ENCODE data around the gene KRTAP24-1.
A peak's percentile ranks its signal among the peaks of the same experiment; 100 is the strongest.

KRTAP24-1 gene, protein sequence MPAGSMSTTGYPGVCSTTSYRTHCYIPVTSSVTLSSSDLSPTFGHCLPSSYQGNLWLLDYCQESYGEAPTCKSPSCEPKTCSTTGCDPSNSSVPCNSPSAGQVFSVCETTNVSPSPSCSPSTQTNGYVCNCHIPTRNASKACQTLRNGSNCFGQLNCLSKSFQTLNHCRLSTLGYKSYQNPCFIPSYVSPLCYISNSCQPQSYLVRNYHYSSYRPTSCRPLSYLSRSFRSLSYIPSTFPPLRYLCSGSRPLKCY

DNA sequence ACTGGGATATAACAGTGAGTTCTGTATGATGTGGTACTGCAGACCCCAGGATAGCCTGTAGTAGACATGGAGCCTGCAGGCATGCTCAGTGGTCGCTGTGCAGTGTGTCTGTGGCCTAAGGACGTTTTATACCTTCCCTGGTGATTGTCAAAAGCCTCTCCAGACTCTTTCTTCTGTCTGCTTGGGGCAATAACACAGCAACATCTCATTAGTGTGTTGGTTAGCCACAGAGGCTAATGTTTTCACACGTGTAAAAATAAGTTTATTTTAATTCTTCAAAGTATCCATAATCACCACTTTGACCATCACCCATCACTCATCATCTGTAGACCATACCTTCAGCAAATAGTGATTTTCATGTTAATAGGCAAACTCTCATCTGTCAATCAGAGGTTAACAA is at the start of gene KRTAP24-1:
Gene KRTAP24-1 (minus strand): TSS at position 101 of the 400 bp plus-strand sequence. CDS start 18 bp downstream, at position 83.
- H3K27me3 ChIP-seq (replicated peaks; ENCODE audit: control insufficient read depth, insufficient read depth, low read length) = no peaks in the 10 kb centered on the region
- DNase-seq (ENCODE audit: low read depth) = no peak
- H3K4me1 ChIP-seq (ENCODE audit: control insufficient read depth, insufficient read depth, low read length) = no peaks in the 10 kb centered on the region
- H3K9ac ChIP-seq (ENCODE audit: low read length) = no peak within 1 kb of the TSS
- no peaks in the 10 kb centered on the region for H3K9me3 ChIP-seq (ENCODE audit: control insufficient read depth, low read length)
- no peaks in the 10 kb centered on the region for H3K36me3 ChIP-seq (ENCODE audit: control insufficient read depth, insufficient read depth, low read length, severe bottlenecking)
- H3K4me3 ChIP-seq (ENCODE audit: low read length) = no peak within 1 kb of the TSS

DNA sequence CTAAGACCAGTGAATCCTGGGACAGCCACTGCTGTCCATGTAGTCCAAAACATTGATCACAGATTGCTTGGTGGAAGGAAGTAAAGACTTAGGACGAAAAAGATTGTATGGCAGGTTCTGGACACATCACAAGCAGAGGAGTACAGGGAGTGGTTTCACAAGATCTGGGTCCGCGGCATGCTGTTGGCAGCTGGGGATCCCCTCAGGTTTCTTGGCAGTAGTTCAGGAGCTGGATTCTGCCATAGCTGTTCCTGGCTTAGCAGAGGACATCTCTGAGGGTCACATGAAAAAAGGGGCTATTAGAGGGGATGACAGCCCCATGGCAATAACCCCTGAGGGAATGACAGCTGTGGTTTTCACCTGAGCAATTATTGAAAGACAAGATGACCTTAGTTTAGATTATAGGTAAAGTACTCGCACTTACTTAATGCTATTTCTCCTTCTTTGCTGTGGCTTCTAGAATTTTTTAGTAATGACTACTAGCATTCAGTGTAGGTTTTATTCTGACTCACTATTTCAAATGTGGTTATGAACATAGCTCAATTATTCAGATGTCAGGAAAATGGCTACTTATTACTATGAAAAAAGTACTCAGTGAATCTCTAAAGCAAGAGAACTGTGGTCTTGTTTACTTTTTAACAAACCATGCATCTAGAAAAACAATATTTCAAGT is 46.6 kb upstream of the KRTAP24-1 start:
- Histone ChIP-seq H3K9me3 (ENCODE audit: control insufficient read depth, low read length) (peaks cover 24% of the 10 kb centered on the region), H3K4me3 (ENCODE audit: low read length) (no peak overlapping the region), H3K36me3 (ENCODE audit: control insufficient read depth, insufficient read depth, low read length, severe bottlenecking) (no peaks in the 10 kb centered on the region), H3K9ac (ENCODE audit: low read length) (no peak overlapping the region), H3K27me3 (replicated peaks; ENCODE audit: control insufficient read depth, insufficient read depth, low read length) (no peaks in the 10 kb centered on the region), H3K4me1 (ENCODE audit: control insufficient read depth, insufficient read depth, low read length) (no peaks in the 10 kb centered on the region)
- no peak for DNase-seq (ENCODE audit: low read depth)

DNA sequence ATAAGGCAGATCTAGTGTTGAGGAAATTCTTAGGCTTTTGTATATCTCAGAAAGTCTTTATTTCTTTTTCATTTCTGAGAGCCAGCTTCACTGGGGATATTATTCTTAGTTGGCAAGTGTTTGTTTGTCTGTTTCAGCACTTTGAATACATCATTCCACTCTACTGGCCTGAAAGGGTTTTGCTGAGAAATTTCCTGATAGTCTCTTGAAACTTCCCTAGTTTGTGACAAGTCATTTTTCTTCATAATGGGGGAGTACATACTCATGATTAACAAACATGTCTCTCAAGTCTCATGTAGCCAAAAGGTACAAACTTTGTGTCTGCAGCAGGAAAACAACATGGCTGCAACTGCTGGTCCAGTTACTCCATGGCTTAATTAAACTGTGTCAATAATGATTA is 43.6 kb upstream of the KRTAP24-1 start:
- Histone ChIP-seq H3K4me1 (ENCODE audit: control insufficient read depth, insufficient read depth, low read length) (no peaks in the 10 kb centered on the region), H3K27me3 (replicated peaks; ENCODE audit: control insufficient read depth, insufficient read depth, low read length) (no peaks in the 10 kb centered on the region), H3K36me3 (ENCODE audit: control insufficient read depth, insufficient read depth, low read length, severe bottlenecking) (no peaks in the 10 kb centered on the region), H3K4me3 (ENCODE audit: low read length) (no peak overlapping the region), H3K9ac (ENCODE audit: low read length) (no peak overlapping the region), H3K9me3 (ENCODE audit: control insufficient read depth, low read length) (peaks cover 24% of the 10 kb centered on the region)
- DNase-seq (ENCODE audit: low read depth) = no peak

DNA sequence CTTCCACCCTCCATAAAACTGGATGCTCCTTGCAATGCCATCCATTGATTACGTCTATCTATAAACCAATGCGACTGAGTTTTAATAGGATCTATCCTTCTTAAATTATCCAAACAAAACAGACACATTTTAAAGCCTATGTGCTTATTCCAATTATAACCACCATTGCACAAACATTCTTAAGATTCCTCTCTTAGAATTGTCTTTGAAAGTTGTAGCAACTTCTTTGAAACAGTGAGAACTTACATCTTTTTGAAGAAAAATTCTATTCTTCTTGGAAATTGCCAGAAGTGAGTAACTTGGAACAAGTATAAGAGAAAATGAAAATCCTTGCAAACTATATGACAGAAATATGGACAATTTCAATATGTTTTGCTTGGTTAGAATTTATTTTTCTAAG is 37.5 kb upstream of the KRTAP24-1 start, which contains the start of gene KRTAP26-1:
Gene KRTAP26-1 (minus strand): TSS at position 101 of the 400 bp plus-strand sequence. CDS start 280 bp downstream, outside the sequence.
- no peak within 1 kb of the TSS for H3K9ac ChIP-seq (ENCODE audit: low read length)
- H3K27me3 ChIP-seq (replicated peaks; ENCODE audit: control insufficient read depth, insufficient read depth, low read length) = no peaks in the 10 kb centered on the region
- DNase-seq (ENCODE audit: low read depth) = no peak
- no peaks in the 10 kb centered on the region for H3K4me1 ChIP-seq (ENCODE audit: control insufficient read depth, insufficient read depth, low read length)
- H3K9me3 ChIP-seq (ENCODE audit: control insufficient read depth, low read length) = no peaks in the 10 kb centered on the region
- no peak within 1 kb of the TSS for H3K4me3 ChIP-seq (ENCODE audit: low read length)
- no peaks in the 10 kb centered on the region for H3K36me3 ChIP-seq (ENCODE audit: control insufficient read depth, insufficient read depth, low read length, severe bottlenecking)

DNA sequence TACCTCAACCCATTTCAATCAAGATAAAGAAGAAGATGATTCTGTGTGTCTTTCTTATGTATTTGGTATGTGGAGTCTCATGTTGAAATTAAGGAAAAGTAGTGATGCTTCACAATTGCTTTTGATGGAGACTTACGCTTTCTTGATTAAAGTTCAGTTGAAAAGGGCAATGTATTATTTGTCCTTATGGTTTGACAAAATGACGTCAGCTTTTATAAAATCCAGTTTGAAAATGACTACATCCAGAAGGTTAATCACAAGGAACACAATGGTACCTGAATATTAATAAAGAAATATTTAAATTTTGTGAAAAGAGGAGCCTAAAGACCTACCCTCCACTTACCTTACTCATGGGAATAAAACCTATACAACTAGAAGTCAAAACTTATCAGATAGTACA is 33.0 kb upstream of the KRTAP24-1 start:
- H3K36me3 ChIP-seq (ENCODE audit: control insufficient read depth, insufficient read depth, low read length, severe bottlenecking) = no peaks in the 10 kb centered on the region
- H3K27me3 ChIP-seq (replicated peaks; ENCODE audit: control insufficient read depth, insufficient read depth, low read length) = no peaks in the 10 kb centered on the region
- no peak for DNase-seq (ENCODE audit: low read depth)
- no peaks in the 10 kb centered on the region for H3K4me1 ChIP-seq (ENCODE audit: control insufficient read depth, insufficient read depth, low read length)
- no peaks in the 10 kb centered on the region for H3K9me3 ChIP-seq (ENCODE audit: control insufficient read depth, low read length)
- no peak overlapping the region for H3K4me3 ChIP-seq (ENCODE audit: low read length)
- no peak overlapping the region for H3K9ac ChIP-seq (ENCODE audit: low read length)

DNA sequence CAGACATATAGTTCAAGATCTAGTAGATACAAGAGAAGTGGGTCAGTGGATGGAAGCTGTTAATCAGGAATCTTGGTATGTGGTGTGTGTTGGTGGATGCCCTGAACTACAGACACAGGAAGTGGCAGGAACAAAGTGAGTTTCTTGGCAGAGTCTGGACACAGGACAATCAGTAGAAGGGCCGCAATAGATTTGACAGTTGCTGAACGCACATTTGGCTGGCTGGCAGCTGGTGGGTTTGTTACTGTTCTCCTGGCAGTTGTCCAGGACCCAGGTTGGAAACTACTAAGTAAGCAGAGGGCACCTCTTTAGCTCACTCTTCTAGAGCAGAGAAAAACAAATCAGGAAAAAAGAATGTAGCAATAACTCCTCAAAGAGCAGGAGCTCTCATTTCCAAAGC is 24.1 kb upstream of the KRTAP24-1 start:
- Histone ChIP-seq H3K4me1 (ENCODE audit: control insufficient read depth, insufficient read depth, low read length) (no peaks in the 10 kb centered on the region), H3K9ac (ENCODE audit: low read length) (no peak overlapping the region), H3K4me3 (ENCODE audit: low read length) (no peak overlapping the region), H3K27me3 (replicated peaks; ENCODE audit: control insufficient read depth, insufficient read depth, low read length) (no peaks in the 10 kb centered on the region), H3K36me3 (ENCODE audit: control insufficient read depth, insufficient read depth, low read length, severe bottlenecking) (no peaks in the 10 kb centered on the region), H3K9me3 (ENCODE audit: control insufficient read depth, low read length) (peaks cover 2% of the 10 kb centered on the region)
- DNase-seq (ENCODE audit: low read depth) = no peak

DNA sequence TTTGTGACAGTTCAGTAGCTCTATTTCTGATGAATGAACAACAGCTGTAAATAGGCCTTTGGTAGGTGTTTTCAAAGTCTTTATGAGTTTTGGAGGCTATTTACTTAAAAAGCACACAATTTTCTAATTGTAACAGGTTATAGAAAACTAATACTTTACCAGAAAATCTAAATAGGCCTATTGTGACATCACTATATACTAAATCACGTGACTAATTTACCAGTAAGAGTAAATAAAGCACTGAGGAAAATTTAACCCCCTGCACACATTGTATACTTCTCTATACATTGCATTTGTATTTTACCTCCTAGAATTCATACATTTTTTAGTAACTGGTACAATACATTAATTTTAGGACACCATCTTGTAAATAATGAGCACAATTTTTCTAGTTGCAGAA is 22.4 kb upstream of the KRTAP24-1 start:
- Histone ChIP-seq H3K4me3 (ENCODE audit: low read length) (no peak overlapping the region), H3K36me3 (ENCODE audit: control insufficient read depth, insufficient read depth, low read length, severe bottlenecking) (no peaks in the 10 kb centered on the region), H3K9me3 (ENCODE audit: control insufficient read depth, low read length) (peaks cover 6% of the 10 kb centered on the region), H3K9ac (ENCODE audit: low read length) (no peak overlapping the region), H3K4me1 (ENCODE audit: control insufficient read depth, insufficient read depth, low read length) (no peaks in the 10 kb centered on the region), H3K27me3 (replicated peaks; ENCODE audit: control insufficient read depth, insufficient read depth, low read length) (no peaks in the 10 kb centered on the region)
- DNase-seq (ENCODE audit: low read depth) = no peak

DNA sequence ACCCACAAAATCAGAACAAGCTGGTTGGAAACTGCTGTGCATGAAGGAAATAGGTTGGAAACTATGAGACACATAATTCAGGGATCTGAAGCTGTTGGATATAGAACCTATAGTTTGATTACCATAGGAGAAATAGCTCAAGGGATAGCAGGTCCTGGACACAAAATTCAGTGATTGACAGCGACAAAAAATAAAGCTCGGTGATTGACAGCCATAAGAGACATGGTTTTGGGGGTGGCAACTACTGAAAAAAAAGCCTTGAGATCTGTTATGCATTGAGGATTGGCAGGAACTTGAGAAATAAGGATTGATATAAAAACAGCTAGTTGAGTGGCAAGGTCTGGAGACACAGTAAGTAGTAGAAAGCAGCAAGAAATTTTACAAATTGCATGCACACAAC is 6.5 kb upstream of the KRTAP24-1 start, which contains the start of gene KRTAP25-1:
Gene KRTAP25-1 (minus strand): TSS at position 300 of the 400 bp plus-strand sequence. CDS start 24 bp downstream, at position 276.
- no peaks in the 10 kb centered on the region for H3K36me3 ChIP-seq (ENCODE audit: control insufficient read depth, insufficient read depth, low read length, severe bottlenecking)
- DNase-seq (ENCODE audit: low read depth) = no peak
- H3K4me3 ChIP-seq (ENCODE audit: low read length) = no peak within 1 kb of the TSS
- H3K4me1 ChIP-seq (ENCODE audit: control insufficient read depth, insufficient read depth, low read length) = peaks cover 5% of the 10 kb centered on the region
- H3K27me3 ChIP-seq (replicated peaks; ENCODE audit: control insufficient read depth, insufficient read depth, low read length) = no peaks in the 10 kb centered on the region
- no peak within 1 kb of the TSS for H3K9ac ChIP-seq (ENCODE audit: low read length)
- H3K9me3 ChIP-seq (ENCODE audit: control insufficient read depth, low read length) = no peaks in the 10 kb centered on the region

DNA sequence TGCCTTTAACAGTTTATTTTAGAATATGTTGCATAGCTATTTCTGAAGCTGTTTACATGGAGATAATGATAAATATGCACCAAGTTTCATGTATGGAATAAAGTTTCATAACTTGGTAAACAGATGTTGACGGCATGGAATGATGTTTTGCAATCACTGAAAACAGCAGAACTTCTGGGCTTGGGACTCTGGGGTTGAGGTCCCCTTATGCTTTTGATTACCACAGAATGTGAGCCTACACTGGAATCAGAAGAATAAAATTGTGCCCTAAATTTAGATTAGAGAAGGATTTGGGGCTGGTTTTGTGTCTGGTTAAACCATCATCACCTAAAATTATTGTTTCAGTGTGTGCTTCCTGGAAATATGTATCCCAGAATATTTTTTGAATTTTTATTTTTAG is 11.1 kb downstream of the KRTAP24-1 start:
- Histone ChIP-seq H3K9me3 (ENCODE audit: control insufficient read depth, low read length) (no peaks in the 10 kb centered on the region), H3K36me3 (ENCODE audit: control insufficient read depth, insufficient read depth, low read length, severe bottlenecking) (no peaks in the 10 kb centered on the region), H3K4me1 (ENCODE audit: control insufficient read depth, insufficient read depth, low read length) (peaks cover 56% of the 10 kb centered on the region), H3K9ac (ENCODE audit: low read length) (peak overlapping the region; percentile 68), H3K27me3 (replicated peaks; ENCODE audit: control insufficient read depth, insufficient read depth, low read length) (no peaks in the 10 kb centered on the region), H3K4me3 (ENCODE audit: low read length) (no peak overlapping the region)
- peak; percentile 9 for DNase-seq (ENCODE audit: low read depth)

DNA sequence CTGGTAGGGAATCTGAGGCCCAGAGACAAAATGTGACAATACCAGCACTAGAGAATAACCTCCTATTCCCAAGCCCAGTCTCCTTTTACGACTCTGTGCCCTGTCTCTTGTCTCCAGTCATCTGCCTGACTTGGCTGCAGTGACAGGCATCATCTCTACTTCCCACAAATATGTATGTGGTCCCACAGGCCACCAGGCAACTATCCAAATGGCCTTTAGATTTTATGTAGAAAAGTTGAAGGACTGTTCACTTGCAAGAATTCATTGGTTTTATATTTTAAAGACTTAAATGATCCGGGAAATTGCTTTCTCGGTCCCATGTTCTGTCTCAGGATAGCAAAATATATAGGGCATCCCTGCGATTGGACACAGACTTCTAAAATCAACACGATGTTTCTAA is 11.6 kb downstream of the KRTAP24-1 start:
- no peak for DNase-seq (ENCODE audit: low read depth)
- Histone ChIP-seq H3K4me3 (ENCODE audit: low read length) (no peak overlapping the region), H3K36me3 (ENCODE audit: control insufficient read depth, insufficient read depth, low read length, severe bottlenecking) (no peaks in the 10 kb centered on the region), H3K4me1 (ENCODE audit: control insufficient read depth, insufficient read depth, low read length) (peaks cover 56% of the 10 kb centered on the region), H3K27me3 (replicated peaks; ENCODE audit: control insufficient read depth, insufficient read depth, low read length) (no peaks in the 10 kb centered on the region), H3K9me3 (ENCODE audit: control insufficient read depth, low read length) (no peaks in the 10 kb centered on the region), H3K9ac (ENCODE audit: low read length) (peak overlapping the region; percentile 68)

DNA sequence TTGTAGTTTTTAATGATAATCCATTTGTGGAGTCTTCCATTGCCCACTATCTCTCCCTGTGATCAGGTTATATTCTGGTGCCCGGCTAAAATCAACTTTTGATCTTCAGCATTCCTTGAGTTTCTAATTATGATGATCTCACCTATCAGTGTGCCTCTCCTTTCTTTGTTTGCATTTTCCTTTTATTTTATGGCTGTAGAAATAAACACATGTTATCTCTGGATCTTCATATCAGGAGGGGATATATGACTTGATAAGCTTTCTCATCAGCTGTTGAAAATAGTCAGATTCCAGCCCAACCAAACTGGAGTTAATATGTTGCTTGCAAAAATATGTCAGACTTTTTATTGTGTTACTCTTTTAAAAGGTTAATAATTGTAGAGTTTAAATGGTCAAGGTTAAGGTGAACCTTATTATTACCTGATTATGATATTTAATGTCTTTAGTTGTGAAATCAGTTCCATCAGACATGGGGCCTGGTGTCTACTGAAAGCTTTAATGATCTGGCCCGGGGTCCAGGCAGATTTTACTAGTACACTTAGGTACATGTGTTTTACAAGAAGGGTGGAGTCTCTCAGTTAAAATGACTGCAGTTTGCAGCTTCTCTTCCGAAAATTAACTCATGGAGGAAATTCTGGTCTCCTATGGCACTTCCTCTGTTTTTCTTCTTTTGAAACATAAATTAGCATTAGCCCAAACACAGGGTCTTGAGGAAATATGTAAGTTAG is 12.8 kb downstream of the KRTAP24-1 start:
- Histone ChIP-seq H3K4me1 (ENCODE audit: control insufficient read depth, insufficient read depth, low read length) (peaks cover 56% of the 10 kb centered on the region), H3K9me3 (ENCODE audit: control insufficient read depth, low read length) (peaks cover 4% of the 10 kb centered on the region), H3K36me3 (ENCODE audit: control insufficient read depth, insufficient read depth, low read length, severe bottlenecking) (no peaks in the 10 kb centered on the region), H3K9ac (ENCODE audit: low read length) (peak overlapping the region; percentile 68), H3K4me3 (ENCODE audit: low read length) (no peak overlapping the region), H3K27me3 (replicated peaks; ENCODE audit: control insufficient read depth, insufficient read depth, low read length) (no peaks in the 10 kb centered on the region)
- no peak for DNase-seq (ENCODE audit: low read depth)

Measured in adipocyte (in vitro differentiated cells).